B cell (primary cell): ENCODE results near the gene GPD1. TPM values are rescaled to one million over a fixed set of nuclear protein-coding genes. Genes with fewer than 3 reads are reported as not detected.
A peak's percentile ranks its signal among the peaks of the same experiment; 100 is the strongest.

ENCODE experiments used
- ATAC-seq: fragments of 200-7000 bp; cut with Tn5 transposase; one replicate; pipeline ENCODE4 v1.10.0; 2021; ENCODE audit warnings: low read depth, mild to moderate bottlenecking, moderate number of reproducible peaks, moderate library complexity
- CTCF ChIA-PET: fragments of 350-600 bp; sonication (Branson Sonifier 250); formaldehyde crosslinking; loops from one replicate; lab custom pipeline; 2021; ENCODE audit warnings: antibody characterized with exemption, inconsistent platforms; lab: Charles Lee
- POLR2A ChIA-PET: fragments of 350-600 bp; sonication (Branson Sonifier 250); formaldehyde crosslinking; loops from one replicate; lab custom pipeline; 2021; ENCODE audit warnings: antibody characterized with exemption; lab: Charles Lee
- DNase-seq: peaks from one replicate; pipeline ENCODE4 v3.0.0; 2013
- H2AFZ ChIP-seq: 2 replicates; pipeline ENCODE4 v1.6.1; 2012; ENCODE audit warnings: mild to moderate bottlenecking, low read depth, low read length; ENCODE audit not compliant: insufficient read depth, poor library complexity, severe bottlenecking
- H3K27ac ChIP-seq, 2 donors: 1 replicate in 1 of 2; 2 replicates in 1 of 2; pipeline ENCODE4 v1.5.1; 2012 to 2013; ENCODE audit warnings: low read length in 2 of 2, mild to moderate bottlenecking in 2 of 2, moderate library complexity in 1 of 2
- H3K27me3 ChIP-seq, 4 experiments: fragments of 200-600 bp in 1 of 4; sonication (generic) in 1 of 4; replicated peaks in 1 of 4; 1 replicate in 2 of 4; 2 replicates in 2 of 4; pipeline versions ENCODE4 v1.6.1 to v1.7.0; 2013 to 2016; ENCODE audit warnings: low read length in 3 of 4, mild to moderate bottlenecking in 2 of 4, mixed read lengths in 1 of 4, moderate library complexity in 1 of 4; ENCODE audit not compliant: insufficient read depth in 4 of 4, control insufficient read depth in 3 of 4; ENCODE audit errors: control extremely low read depth in 1 of 4
- H3K36me3 ChIP-seq, 2 experiments: replicated peaks in 1 of 2; 1 replicate in 1 of 2; 2 replicates in 1 of 2; pipeline versions ENCODE4 v1.6.1 to v1.7.1; 2013; ENCODE audit warnings: low read length in 1 of 2; ENCODE audit not compliant: insufficient read depth in 2 of 2, control insufficient read depth in 1 of 2; ENCODE audit errors: control extremely low read depth in 1 of 2, extremely low read depth in 1 of 2
- H3K4me1 ChIP-seq, 2 donors: fragments of 200-600 bp in 1 of 2; sonication (generic) in 1 of 2; 1 replicate in 1 of 2; 2 replicates in 1 of 2; pipeline versions ENCODE4 v1.5.1 to v1.6.1; 2013 to 2017; ENCODE audit warnings: low read length in 2 of 2; ENCODE audit not compliant: control insufficient read depth in 2 of 2, insufficient read depth in 2 of 2
- H3K4me2 ChIP-seq: replicated peaks from 2 replicates; pipeline ENCODE3; 2012; ENCODE audit warnings: mild to moderate bottlenecking, low read depth, low read length; ENCODE audit not compliant: poor library complexity, severe bottlenecking
- H3K4me3 ChIP-seq, 5 experiments: fragments of 200-600 bp in 1 of 5; sonication (generic) in 1 of 5; 1 replicate in 3 of 5; 2 replicates in 2 of 5; pipeline versions ENCODE4 v1.5.1 to v1.7.0; 2011 to 2016; ENCODE audit warnings: low read length in 4 of 5, mild to moderate bottlenecking in 4 of 5, low read depth in 2 of 5, control low read depth in 1 of 5, moderate library complexity in 1 of 5; ENCODE audit not compliant: insufficient read depth in 1 of 5; ENCODE audit errors: control extremely low read depth in 1 of 5, extremely low read depth in 1 of 5
- H3K79me2 ChIP-seq: fragments of 200-600 bp; sonication (generic); one replicate; pipeline ENCODE4 v1.6.0; 2016; ENCODE audit warnings: low read length; ENCODE audit not compliant: control insufficient read depth, insufficient read depth
- H3K9ac ChIP-seq: fragments of 200-600 bp; sonication (generic); 2 replicates; pipeline ENCODE4 v1.6.1; 2017; ENCODE audit warnings: mild to moderate bottlenecking, low read length, moderate library complexity
- H3K9me3 ChIP-seq, 3 donors: one replicate each; pipeline versions ENCODE4 v1.6.1 to v1.7.1; 2013; ENCODE audit warnings: low read length in 2 of 3; ENCODE audit not compliant: control insufficient read depth in 2 of 3, insufficient read depth in 1 of 3; ENCODE audit errors: control extremely low read depth in 1 of 3
- H4K20me1 ChIP-seq: 2 replicates; pipeline ENCODE4 v1.6.0; 2012; ENCODE audit warnings: mild to moderate bottlenecking, low read length; ENCODE audit not compliant: insufficient read depth, control insufficient read depth, poor library complexity, severe bottlenecking
- H3K27ac Mint-ChIP-seq: one replicate; pipeline ENCODE4 v1.8.0; 2021; ENCODE audit warnings: mixed read lengths
- H3K27me3 Mint-ChIP-seq: one replicate; pipeline ENCODE4 v1.8.0; 2021; ENCODE audit warnings: mixed read lengths
- H3K4me1 Mint-ChIP-seq: one replicate; pipeline ENCODE4 v1.8.0; 2021; ENCODE audit warnings: mixed read lengths
- H3K4me3 Mint-ChIP-seq: one replicate; pipeline ENCODE4 v1.8.0; 2021; ENCODE audit warnings: mixed read lengths
- H3K9me3 Mint-ChIP-seq: one replicate; pipeline ENCODE4 v1.8.0; 2022; ENCODE audit warnings: mixed read lengths; ENCODE audit not compliant: insufficient read depth
- EZH2 ChIP-seq: IDR thresholded peaks from 2 replicates; pipeline ENCODE4 v1.6.1; 2012; ENCODE audit warnings: borderline replicate concordance, low read depth, mild to moderate bottlenecking, moderate library complexity, low read length; ENCODE audit not compliant: insufficient read depth, poor library complexity, severe bottlenecking
- WGBS: methylation state at CpG from one replicate; pipeline ENCODE4 v1.1.5; 2013; ENCODE audit warnings: missing lambda C conversion rate; ENCODE audit not compliant: insufficient coverage; 5-methylcytosine and 5-hydroxymethylcytosine counted together
- intact Hi-C: fragments of 100-400 bp; cut with micrococcal nuclease; formaldehyde crosslinking; loops from one replicate; pipeline ENCODE4 v1.10.0; 2022
- polyA plus RNA-seq: library from polyadenylated mRNA; depleted of rRNA; stranded (reverse); fragments of >200 nt; gene quantifications from 2 replicates; pipeline ENCODE4 v1.2.3, GENCODE V29; 2012
- total RNA-seq, 2 donors: library from RNA; stranded (reverse); fragments of 120-200 nt in 1 of 2; gene quantifications; 1 replicate in 1 of 2; 2 replicates in 1 of 2; pipeline versions ENCODE4 v1.2.3 to v1.2.4, GENCODE V29; 2013 to 2022
- TF ChIP-seq, protein P1 (sequence below): fragments of 200-600 bp; IDR thresholded peaks from one replicate; pipeline ENCODE4 v1.8.0; 2022; ENCODE audit warnings: antibody characterized with exemption, mild to moderate bottlenecking

The GPD1 gene
- total and polyA plus RNA-seq, 2 donors (not counting 1 experiment from before 2014, with no cell fraction given), result 0.54 to 1.1 TPM

DNA sequence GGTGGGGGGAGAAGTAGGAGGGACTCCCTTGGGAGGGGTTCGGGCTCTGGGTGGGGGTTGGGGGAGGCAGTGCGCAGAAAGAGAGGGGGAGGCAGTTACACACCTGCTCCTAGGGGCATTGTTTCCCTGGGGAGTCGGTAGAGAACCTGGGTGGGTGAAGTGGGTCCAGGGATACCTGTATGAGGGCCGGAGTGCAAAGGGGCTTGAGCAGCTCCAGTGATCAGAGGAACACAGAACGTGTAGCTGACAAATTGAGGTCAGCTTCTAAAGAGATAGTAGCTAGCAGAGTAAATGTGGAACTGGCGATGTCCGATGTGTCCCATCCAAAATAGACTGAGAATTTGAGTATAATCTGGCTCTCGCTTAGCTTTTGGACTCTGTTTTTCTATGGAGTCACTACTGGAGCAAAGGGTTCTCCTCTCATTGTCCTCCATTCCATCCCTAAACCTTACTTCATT is 18.2 kb upstream of the GPD1 start:
- CTCF ChIA-PET, result interaction anchor here (0.6 to 17.2 kb wide), 17 partner anchors 9 to 972 kb away, joined by 3 to 343 read pairs (median 4); partner anchors contain the start of genes CERS5, COX14, GPD1 and LIMA1
- peak overlapping the region; percentile 87 to 92 for H3K27ac ChIP-seq
- peaks cover 41% of the 10 kb centered on the region for H3K4me1 Mint-ChIP-seq
- H3K4me1 ChIP-seq, result peaks cover 13 to 20% of the 10 kb centered on the region in 2 donors
- intact Hi-C loops, result loop anchor here (1.0 kb wide), 6 partner anchors 10 to 344 kb away; partner anchors contain the start of genes CERS5, LIMA1, RACGAP1 and TMBIM6
- ATAC-seq (no peak), DNase-seq (no peak)
- WGBS, result 17% methylated on average over 8 of the region's 8 CpGs
- POLR2A ChIA-PET, result interaction anchor here (0.5 to 3.5 kb wide), 7 partner anchors 16 to 198 kb away, joined by 3 to 69 read pairs (median 4); partner anchors contain the start of genes CERS5, COX14 and RACGAP1
- no peaks in the 10 kb centered on the region for H3K27me3 Mint-ChIP-seq
- H3K9ac ChIP-seq, result peak overlapping the region; percentile 80
- peak overlapping the region; percentile 97 for H3K4me3 Mint-ChIP-seq
- H3K27ac Mint-ChIP-seq, result peak overlapping the region; percentile 99
- peak overlapping the region; percentile 88 for H3K4me2 ChIP-seq
- TF ChIP-seq, protein P1, sequence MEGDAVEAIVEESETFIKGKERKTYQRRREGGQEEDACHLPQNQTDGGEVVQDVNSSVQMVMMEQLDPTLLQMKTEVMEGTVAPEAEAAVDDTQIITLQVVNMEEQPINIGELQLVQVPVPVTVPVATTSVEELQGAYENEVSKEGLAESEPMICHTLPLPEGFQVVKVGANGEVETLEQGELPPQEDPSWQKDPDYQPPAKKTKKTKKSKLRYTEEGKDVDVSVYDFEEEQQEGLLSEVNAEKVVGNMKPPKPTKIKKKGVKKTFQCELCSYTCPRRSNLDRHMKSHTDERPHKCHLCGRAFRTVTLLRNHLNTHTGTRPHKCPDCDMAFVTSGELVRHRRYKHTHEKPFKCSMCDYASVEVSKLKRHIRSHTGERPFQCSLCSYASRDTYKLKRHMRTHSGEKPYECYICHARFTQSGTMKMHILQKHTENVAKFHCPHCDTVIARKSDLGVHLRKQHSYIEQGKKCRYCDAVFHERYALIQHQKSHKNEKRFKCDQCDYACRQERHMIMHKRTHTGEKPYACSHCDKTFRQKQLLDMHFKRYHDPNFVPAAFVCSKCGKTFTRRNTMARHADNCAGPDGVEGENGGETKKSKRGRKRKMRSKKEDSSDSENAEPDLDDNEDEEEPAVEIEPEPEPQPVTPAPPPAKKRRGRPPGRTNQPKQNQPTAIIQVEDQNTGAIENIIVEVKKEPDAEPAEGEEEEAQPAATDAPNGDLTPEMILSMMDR, result no peak
- no peak for TF ChIP-seq EZH2
- peak overlapping the region; percentile 96 for H2AFZ ChIP-seq
- H3K9me3 Mint-ChIP-seq, result no peaks in the 10 kb centered on the region
- no peaks in the 10 kb centered on the region for H3K9me3 ChIP-seq
- peak overlapping the region; percentile 1 to 92 (median 71) for H3K4me3 ChIP-seq
- H3K79me2 ChIP-seq, result peaks cover 10% of the 10 kb centered on the region
- H3K27me3 ChIP-seq, result no peaks in the 10 kb centered on the region
- H4K20me1 ChIP-seq, result peaks cover 9% of the 10 kb centered on the region
- peaks cover 15 to 39% of the 10 kb centered on the region in 2 experiments for H3K36me3 ChIP-seq

DNA sequence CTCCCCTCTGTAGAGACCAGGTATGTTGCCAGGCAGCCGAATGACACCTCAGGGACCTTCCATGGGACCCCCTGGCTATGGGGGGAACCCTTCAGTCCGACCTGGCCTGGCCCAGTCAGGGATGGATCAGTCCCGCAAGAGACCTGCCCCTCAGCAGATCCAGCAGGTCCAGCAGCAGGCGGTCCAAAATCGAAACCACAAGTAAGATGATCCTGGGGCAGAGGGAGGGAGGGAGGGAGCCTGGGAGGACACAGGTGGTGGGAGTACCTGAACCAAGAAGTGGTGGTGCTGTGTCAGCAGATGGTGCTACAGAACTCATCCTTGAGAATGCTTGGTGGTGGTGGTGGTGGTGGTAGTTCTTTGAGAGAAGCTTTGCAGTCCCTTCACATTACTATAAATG is 17.7 kb upstream of the GPD1 start:
- WGBS, result 89% methylated on average over 5 of the region's 5 CpGs

More for the DNA sequence above, 17.7 kb upstream of the GPD1 start:
- Histone ChIP-seq H3K27ac (peak overlapping the region; percentile 87 to 92), H3K4me1 (peaks cover 13 to 20% of the 10 kb centered on the region in 2 donors), H4K20me1 (peaks cover 9% of the 10 kb centered on the region), H3K79me2 (peaks cover 13% of the 10 kb centered on the region), H2AFZ (no peak overlapping the region), H3K36me3 (peaks cover 15 to 42% of the 10 kb centered on the region in 2 experiments), H3K9ac (peak overlapping the region; percentile 80), H3K4me3 (peak overlapping the region in 2 of 5 experiments; percentile 1 to 92), H3K9me3 (no peaks in the 10 kb centered on the region), H3K27me3 (no peaks in the 10 kb centered on the region), H3K4me2 (peak overlapping the region; percentile 88)
- H3K27me3 Mint-ChIP-seq, result no peaks in the 10 kb centered on the region
- peak overlapping the region; percentile 99 for H3K27ac Mint-ChIP-seq
- ATAC-seq, result no peak
- H3K4me3 Mint-ChIP-seq, result peak overlapping the region; percentile 97
- ChIA-PET POLR2A (interaction anchor here (0.8 to 3.5 kb wide), 5 partner anchors 10 to 81 kb away, joined by 3 to 69 read pairs (median 6); partner anchors contain the start of genes CERS5, COX14 and RACGAP1), CTCF (interaction anchor here (1.8 to 17.2 kb wide), 6 partner anchors 8 to 90 kb away, joined by 5 to 343 read pairs (median 36); partner anchors contain the start of genes CERS5, COX14 and GPD1)
- TF ChIP-seq, protein P1, result no peak
- H3K9me3 Mint-ChIP-seq, result no peaks in the 10 kb centered on the region
- no peak for DNase-seq
- intact Hi-C loops, result no loop called here
- peaks cover 41% of the 10 kb centered on the region for H3K4me1 Mint-ChIP-seq
